ENCODE measurements around the gene CPEB1.

DNA sequence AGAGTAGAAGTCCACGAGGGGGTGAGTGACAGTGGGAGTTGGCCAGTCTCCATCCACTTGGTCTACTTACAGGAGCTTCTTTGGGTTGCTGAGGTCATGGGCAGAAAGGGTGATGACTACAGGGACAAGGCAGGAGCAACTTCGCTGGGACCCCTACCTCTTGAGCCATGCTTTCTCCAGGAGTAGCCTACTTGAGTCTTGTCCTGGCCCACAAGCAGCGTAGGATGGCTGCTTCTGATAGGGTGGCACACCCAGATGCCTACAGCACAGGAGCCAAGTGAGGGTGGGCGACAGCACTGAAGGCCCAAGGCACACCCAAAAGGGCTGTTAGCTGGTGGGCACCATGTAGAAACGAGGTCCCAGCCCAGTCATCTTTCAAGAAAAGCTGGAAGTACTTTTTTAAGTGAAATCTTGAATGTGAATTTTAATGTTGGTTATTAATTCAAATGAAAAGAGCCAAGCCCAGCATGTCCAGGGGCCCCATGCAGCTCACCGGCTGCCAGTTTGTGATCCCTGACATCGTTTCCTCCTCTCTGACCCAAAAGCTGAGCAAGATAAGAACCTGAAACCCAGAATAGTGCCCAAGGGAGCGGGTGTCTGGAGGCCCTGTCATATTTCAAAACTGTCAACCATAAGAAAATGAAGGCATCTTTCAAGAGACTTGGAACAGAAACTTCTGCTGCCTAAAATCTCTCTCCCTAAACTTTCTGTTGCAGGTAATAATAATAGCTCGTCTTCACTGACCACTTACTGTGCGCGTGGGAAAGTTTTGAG, 2.2 kb upstream of the CPEB1 start:
- TF ChIP-seq, protein P1, sequence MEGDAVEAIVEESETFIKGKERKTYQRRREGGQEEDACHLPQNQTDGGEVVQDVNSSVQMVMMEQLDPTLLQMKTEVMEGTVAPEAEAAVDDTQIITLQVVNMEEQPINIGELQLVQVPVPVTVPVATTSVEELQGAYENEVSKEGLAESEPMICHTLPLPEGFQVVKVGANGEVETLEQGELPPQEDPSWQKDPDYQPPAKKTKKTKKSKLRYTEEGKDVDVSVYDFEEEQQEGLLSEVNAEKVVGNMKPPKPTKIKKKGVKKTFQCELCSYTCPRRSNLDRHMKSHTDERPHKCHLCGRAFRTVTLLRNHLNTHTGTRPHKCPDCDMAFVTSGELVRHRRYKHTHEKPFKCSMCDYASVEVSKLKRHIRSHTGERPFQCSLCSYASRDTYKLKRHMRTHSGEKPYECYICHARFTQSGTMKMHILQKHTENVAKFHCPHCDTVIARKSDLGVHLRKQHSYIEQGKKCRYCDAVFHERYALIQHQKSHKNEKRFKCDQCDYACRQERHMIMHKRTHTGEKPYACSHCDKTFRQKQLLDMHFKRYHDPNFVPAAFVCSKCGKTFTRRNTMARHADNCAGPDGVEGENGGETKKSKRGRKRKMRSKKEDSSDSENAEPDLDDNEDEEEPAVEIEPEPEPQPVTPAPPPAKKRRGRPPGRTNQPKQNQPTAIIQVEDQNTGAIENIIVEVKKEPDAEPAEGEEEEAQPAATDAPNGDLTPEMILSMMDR (IDR thresholded peaks at IDR 0.05; ENCODE audit: low read depth, low read length) = no peak
- no peak for TF ChIP-seq POLR2A (IDR thresholded peaks at IDR 0.05; ENCODE audit: extremely low read depth, insufficient read length)

All from NB4 (cell line).